GM21515 (cell line): Measurements from ENCODE around the gene CCDC91.
A peak's percentile ranks its signal among the peaks of the same experiment; 100 is the strongest.

Experiments
- ATAC-seq: cut with Tn5 transposase; IDR thresholded peaks from one replicate; pipeline ENCODE4 v1.9.1; 2021; ENCODE audit not compliant: unreplicated experiment

The CCDC91 gene

GRCh38 chr12:28513983-28514382, 323.7 kb downstream of the CCDC91 start:
- no peak for ATAC-seq

- no peak for ATAC-seq
Measured at GRCh38 chr12:28517101-28517500, 326.8 kb downstream of the CCDC91 start.

GRCh38 chr12:28527631-28528249, 337.5 kb downstream of the CCDC91 start:
- ATAC-seq = no peak

- no peak for ATAC-seq
Measured at GRCh38 chr12:28535216-28535615, 345.0 kb downstream of the CCDC91 start.

GRCh38 chr12:28536088-28536487, 345.8 kb downstream of the CCDC91 start:
- ATAC-seq = no peak

- ATAC-seq = no peak
Measured at GRCh38 chr12:28537474-28537873, 347.2 kb downstream of the CCDC91 start.

- ATAC-seq = no peak
Measured at GRCh38 chr12:28539691-28540323, 349.6 kb downstream of the CCDC91 start.

GRCh38 chr12:28540324-28540714, 350.1 kb downstream of the CCDC91 start:
- ATAC-seq = no peak

GRCh38 chr12:28543021-28543890, 353.0 kb downstream of the CCDC91 start:
- peak; percentile 78 for ATAC-seq

GRCh38 chr12:28550757-28551704, 360.8 kb downstream of the CCDC91 start:
- ATAC-seq = no peak

- ATAC-seq = no peak
Measured at GRCh38 chr12:28552251-28552970, 362.2 kb downstream of the CCDC91 start.

- no peak for ATAC-seq
Measured at GRCh38 chr12:28555748-28556147, 365.5 kb downstream of the CCDC91 start.

GRCh38 chr12:28558250-28558649, 368.0 kb downstream of the CCDC91 start:
- ATAC-seq = no peak

- ATAC-seq = no peak
Measured at GRCh38 chr12:28563286-28563685, 373.0 kb downstream of the CCDC91 start.

GRCh38 chr12:28563936-28564335, 373.7 kb downstream of the CCDC91 start:
- ATAC-seq = no peak

- no peak for ATAC-seq
Measured at GRCh38 chr12:28568118-28568517, 377.9 kb downstream of the CCDC91 start.

- no peak for ATAC-seq
Measured at GRCh38 chr12:28568704-28569103, 378.4 kb downstream of the CCDC91 start.

GRCh38 chr12:28569698-28570411, 379.6 kb downstream of the CCDC91 start:
- no peak for ATAC-seq

- no peak for ATAC-seq
Measured at GRCh38 chr12:28570811-28571210, 380.6 kb downstream of the CCDC91 start.
